ENCODE measurements around the gene KCNIP4.

- TF ChIP-seq CTCF (conservative IDR thresholded peaks at IDR 0.05; ENCODE audit: low read depth in 2 of 2), result no peak
- no peak for TF ChIP-seq POLR2AphosphoS5 (IDR thresholded peaks at IDR 0.05; ENCODE audit: low read depth)
- TF ChIP-seq REST (IDR thresholded peaks at IDR 0.05; ENCODE audit: unreplicated experiment), result no peak
- TF ChIP-seq EZH2 (IDR thresholded peaks at IDR 0.05; ENCODE audit: low read depth, unreplicated experiment), result no peak
- TF ChIP-seq EZH2phosphoT487 (IDR thresholded peaks at IDR 0.05; ENCODE audit: unreplicated experiment), result no peak
These were observed 403.6 kb downstream of the KCNIP4 start for GRCh38 chr4:21544955-21545354.
